ENCODE results near the gene KCNAB2. TPM values are rescaled to one million over a fixed set of nuclear protein-coding genes. Genes with fewer than 3 reads are reported as not detected.

KCNAB2 gene
- total RNA-seq, 1 donor from 2014 or later = 8.8 TPM

GRCh38 chr1:6068073-6068472, 22.4 kb downstream of the KCNAB2 start:
- Histone ChIP-seq H3K4me3 (no peak overlapping the region), H3K9me3 (no peaks in the 10 kb centered on the region), H3K27ac (no peak overlapping the region), H3K4me1 (no peaks in the 10 kb centered on the region), H3K36me3 (no peaks in the 10 kb centered on the region), H3K27me3 (no peaks in the 10 kb centered on the region)
- DNase-seq (ENCODE audit: extremely low spot score in 2 of 2) = no peak
- no peak for TF ChIP-seq CTCF (IDR thresholded peaks at IDR 0.05)
- TF ChIP-seq POLR2AphosphoS5 (IDR thresholded peaks at IDR 0.05; ENCODE audit: insufficient read depth in 1 of 2, low read depth in 1 of 2) = no peak
- TF ChIP-seq POLR2A (IDR thresholded peaks at IDR 0.05) = no peak
- intact Hi-C loops (cut with DNase I) = no loop called here

DNA sequence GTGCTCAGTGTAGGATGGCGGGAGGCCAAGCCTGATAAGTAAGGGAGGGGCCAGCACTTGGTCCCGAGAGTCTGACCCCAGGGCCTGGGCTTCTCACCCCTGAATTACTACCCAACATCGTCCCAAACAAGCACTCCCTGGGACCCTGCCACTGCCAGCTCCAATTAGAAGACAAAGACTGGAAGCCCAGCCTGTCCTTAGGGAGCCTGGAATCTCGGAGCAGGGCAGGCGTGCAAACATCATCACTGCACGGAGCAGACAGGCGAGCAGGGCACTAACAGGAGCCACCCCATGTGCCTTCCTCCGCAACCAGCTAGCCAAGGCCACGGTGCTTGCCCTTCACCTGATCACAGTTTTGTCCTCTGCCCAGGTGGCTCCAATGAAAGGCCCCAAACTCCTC, 23.2 kb downstream of the KCNAB2 start:
- TF ChIP-seq POLR2A (IDR thresholded peaks at IDR 0.05) = no peak
- TF ChIP-seq CTCF (IDR thresholded peaks at IDR 0.05) = no peak
- TF ChIP-seq POLR2AphosphoS5 (IDR thresholded peaks at IDR 0.05; ENCODE audit: insufficient read depth in 1 of 2, low read depth in 1 of 2) = no peak
- Histone ChIP-seq H3K4me3 (no peak overlapping the region), H3K36me3 (no peaks in the 10 kb centered on the region), H3K27ac (no peak overlapping the region), H3K9me3 (no peaks in the 10 kb centered on the region), H3K4me1 (no peaks in the 10 kb centered on the region), H3K27me3 (no peaks in the 10 kb centered on the region)
- no peak for DNase-seq (ENCODE audit: extremely low spot score in 2 of 2)
- intact Hi-C loops (cut with DNase I) = no loop called here

DNA sequence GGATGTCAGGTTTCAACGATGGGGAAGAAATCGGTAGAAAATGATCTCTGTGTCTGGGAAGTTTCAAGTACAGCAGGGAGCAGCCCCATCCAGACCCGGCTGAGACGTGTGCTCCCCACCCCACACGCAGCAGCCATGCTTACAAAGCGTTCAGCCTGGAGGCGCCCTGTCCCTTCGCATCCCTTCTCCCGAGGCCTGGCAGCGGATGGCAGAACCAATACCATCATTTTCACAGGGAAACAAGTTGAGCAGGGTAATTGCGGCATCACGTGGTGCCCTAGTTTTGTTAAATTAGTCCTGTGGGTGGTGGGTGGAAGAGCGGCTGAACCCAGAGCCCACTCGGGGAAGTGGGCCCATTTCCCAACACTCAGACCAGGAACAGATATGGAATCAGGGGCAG, 23.9 kb downstream of the KCNAB2 start:
- DNase-seq (ENCODE audit: extremely low spot score in 2 of 2) = no peak
- no peak overlapping the region for H3K27ac ChIP-seq
- intact Hi-C loops (cut with DNase I) = no loop called here
- TF ChIP-seq CTCF (IDR thresholded peaks at IDR 0.05) (no peak), POLR2AphosphoS5 (IDR thresholded peaks at IDR 0.05; ENCODE audit: insufficient read depth in 1 of 2, low read depth in 1 of 2) (no peak), POLR2A (IDR thresholded peaks at IDR 0.05) (no peak)
- H3K27me3 ChIP-seq = no peaks in the 10 kb centered on the region
- no peak overlapping the region for H3K4me3 ChIP-seq
- H3K4me1 ChIP-seq = no peaks in the 10 kb centered on the region
- no peaks in the 10 kb centered on the region for H3K36me3 ChIP-seq
- no peaks in the 10 kb centered on the region for H3K9me3 ChIP-seq

DNA sequence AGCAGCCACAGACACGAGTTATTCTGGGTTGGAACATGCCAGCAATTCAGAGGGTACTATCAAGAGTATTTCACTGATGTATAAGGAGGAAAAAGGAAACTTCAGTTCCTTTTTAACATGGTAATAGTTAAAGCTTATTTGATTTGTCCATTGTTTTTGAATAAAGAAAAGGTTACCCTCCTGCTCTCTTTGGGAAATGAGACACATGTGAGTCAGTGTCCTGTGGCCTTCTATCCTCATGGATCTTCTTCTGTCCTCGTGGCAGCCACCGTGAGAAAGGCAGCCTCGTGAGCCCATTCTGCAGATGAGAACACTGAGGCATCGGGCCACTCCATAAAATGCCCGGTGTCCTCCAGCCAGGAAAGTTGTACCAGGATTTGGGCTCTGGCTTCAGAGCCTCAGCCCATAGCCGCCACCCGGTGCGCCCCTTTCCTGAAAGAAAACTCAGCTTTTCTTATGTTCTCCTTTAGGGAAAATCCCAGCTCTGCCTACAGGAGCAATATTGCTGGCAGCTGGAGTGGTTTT, 24.8 kb downstream of the KCNAB2 start:
- intact Hi-C loops (cut with DNase I) = no loop called here
- TF ChIP-seq POLR2A (IDR thresholded peaks at IDR 0.05) = no peak

GRCh38 chr1:6071219-6071618, 25.5 kb downstream of the KCNAB2 start:
- Histone ChIP-seq H3K27ac (no peak overlapping the region), H3K9me3 (no peaks in the 10 kb centered on the region), H3K27me3 (no peaks in the 10 kb centered on the region), H3K4me1 (no peaks in the 10 kb centered on the region), H3K36me3 (no peaks in the 10 kb centered on the region), H3K4me3 (no peak overlapping the region)
- intact Hi-C loops (cut with DNase I) = no loop called here
- TF ChIP-seq CTCF (IDR thresholded peaks at IDR 0.05) (no peak), POLR2AphosphoS5 (IDR thresholded peaks at IDR 0.05; ENCODE audit: insufficient read depth in 1 of 2, low read depth in 1 of 2) (no peak), POLR2A (IDR thresholded peaks at IDR 0.05) (no peak)
- DNase-seq (ENCODE audit: extremely low spot score in 2 of 2) = no peak

More for the DNA sequence above, 24.8 kb downstream of the KCNAB2 start:
- Histone ChIP-seq H3K27ac (no peak overlapping the region), H3K27me3 (no peaks in the 10 kb centered on the region), H3K36me3 (no peaks in the 10 kb centered on the region), H3K9me3 (no peaks in the 10 kb centered on the region), H3K4me3 (no peak overlapping the region), H3K4me1 (no peaks in the 10 kb centered on the region)
- DNase-seq (ENCODE audit: extremely low spot score in 2 of 2) = no peak
